Activated T-helper 1 cell treated with anti-CD3 and anti-CD28 coated beads, Interleukin-2, amount 50 U/mL, for 16 hours (primary cell): ENCODE measurements around the gene ARID2.

ENCODE experiments used
- DNase-seq, 2 donors: peaks; one replicate each; pipeline ENCODE4 v3.0.0-alpha.2; 2020; ENCODE audit warnings: low read depth in 1 of 2, low spot score in 1 of 2

ARID2 gene

DNA sequence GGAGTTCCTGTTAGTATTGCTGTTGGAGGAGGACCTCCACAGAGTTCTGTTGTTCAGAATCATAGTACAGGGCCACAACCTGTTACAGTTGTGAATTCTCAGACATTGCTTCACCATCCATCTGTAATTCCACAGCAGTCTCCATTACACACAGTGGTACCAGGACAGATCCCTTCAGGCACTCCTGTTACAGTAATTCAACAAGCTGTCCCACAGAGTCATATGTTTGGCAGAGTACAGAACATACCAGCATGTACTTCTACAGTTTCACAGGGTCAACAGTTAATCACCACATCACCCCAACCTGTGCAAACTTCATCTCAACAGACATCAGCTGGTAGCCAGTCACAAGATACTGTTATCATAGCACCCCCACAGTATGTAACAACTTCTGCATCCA, 120.8 kb downstream of the ARID2 start:
- no peak for DNase-seq

DNA sequence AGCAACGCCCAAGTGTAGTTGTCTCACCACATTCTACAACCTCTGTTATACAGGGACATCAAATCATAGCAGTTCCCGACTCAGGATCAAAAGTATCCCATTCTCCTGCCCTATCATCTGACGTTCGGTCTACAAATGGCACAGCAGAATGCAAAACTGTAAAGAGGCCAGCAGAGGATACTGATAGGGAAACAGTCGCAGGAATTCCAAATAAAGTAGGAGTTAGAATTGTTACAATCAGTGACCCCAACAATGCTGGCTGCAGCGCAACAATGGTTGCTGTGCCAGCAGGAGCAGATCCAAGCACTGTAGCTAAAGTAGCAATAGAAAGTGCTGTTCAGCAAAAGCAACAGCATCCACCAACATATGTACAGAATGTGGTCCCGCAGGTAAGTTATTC, 123.0 kb downstream of the ARID2 start:
- no peak for DNase-seq

DNA sequence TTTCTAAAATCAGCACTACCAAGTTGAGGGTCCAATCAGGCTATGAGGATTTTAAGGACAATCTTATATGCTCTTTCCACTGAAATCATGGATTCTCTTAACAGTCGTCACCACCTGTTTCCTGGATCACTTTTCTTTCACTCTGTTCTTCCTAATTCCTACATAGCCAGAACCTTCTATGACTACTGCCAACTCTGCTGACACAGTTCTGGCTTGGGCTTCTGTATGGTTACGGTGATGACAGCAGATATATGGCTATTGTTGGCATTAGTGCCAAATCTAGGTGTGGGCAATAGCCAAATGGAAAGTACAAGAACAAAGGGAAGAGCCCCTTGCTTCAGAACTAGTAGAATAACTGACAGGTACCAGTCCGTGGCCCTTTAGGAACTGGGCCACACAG, 124.0 kb downstream of the ARID2 start:
- DNase-seq = no peak

DNA sequence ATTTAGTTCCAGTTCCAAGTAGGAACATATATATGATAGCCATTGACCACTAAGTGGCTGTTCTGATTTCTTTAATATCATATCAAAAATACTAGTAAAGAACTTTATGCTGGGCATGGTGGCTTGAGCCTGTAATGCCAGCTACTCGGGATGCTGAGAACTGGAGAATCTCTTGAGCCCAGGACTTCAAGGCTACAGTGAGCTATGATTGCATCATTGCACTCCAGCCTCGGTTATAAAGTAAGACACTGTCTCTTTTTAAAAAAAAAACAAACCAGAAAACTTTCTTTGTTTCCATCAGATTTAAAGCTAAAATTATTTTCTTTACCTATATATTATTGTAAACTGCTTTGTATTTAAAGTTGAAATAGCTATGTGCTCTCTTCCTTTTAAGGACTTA, 133.8 kb downstream of the ARID2 start:
- no peak for DNase-seq

DNA sequence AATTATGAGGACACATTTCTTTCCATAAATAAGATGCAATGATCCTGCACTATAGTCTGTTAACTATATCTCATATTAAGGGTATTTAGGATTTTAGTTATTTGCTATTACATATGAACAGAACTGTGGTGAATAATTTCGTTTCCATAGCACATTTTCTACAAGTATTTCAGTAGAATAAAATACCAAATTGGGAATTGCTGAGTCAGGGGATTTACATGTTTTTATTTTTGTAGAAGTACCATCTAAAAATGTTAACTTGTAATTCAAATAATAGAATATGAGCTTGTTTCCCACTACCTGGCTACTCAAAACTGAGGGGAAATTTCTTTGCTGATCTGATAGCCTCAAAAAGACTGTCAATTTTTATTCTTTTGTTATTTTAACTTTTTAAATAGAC, 136.8 kb downstream of the ARID2 start:
- DNase-seq = no peak

DNA sequence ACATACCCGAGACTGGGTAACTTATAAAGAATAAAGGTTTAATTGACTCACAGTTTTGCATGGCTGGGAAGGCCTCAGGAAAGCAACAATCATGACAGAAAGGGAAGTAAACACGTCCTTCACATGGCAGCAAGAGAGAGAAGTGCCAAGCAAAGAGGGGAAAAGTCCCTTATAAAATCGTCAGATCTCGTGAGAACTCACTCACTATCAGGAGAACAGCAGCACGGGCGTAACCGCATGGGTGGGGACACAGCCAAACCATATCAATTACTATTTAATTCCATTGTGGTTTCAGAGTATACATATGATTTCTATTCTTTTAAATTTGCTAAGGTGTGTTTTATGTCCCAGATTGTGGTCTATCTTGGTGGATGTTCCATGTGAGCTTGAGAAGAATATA, 142.9 kb downstream of the ARID2 start:
- DNase-seq = no peak

DNA sequence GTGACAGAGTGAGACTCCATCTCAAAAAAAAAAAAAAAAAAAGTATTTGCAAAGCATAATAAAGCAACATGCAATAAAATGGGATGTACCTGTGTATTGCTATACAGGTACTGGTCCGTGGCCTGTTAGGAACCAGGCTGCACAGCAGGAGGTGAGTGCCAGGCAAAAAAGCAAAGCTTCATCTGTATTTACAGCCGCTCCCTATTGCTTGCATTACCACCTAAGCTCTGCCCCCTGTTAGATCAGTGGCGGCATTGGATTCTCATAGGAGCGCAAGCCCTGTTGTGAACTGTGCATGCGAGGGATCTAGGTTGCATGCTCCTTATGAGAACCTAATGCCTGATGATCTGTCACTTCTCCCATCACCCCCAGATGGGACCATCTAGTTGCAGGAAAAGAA, 147.6 kb downstream of the ARID2 start:
- DNase-seq = no peak

DNA sequence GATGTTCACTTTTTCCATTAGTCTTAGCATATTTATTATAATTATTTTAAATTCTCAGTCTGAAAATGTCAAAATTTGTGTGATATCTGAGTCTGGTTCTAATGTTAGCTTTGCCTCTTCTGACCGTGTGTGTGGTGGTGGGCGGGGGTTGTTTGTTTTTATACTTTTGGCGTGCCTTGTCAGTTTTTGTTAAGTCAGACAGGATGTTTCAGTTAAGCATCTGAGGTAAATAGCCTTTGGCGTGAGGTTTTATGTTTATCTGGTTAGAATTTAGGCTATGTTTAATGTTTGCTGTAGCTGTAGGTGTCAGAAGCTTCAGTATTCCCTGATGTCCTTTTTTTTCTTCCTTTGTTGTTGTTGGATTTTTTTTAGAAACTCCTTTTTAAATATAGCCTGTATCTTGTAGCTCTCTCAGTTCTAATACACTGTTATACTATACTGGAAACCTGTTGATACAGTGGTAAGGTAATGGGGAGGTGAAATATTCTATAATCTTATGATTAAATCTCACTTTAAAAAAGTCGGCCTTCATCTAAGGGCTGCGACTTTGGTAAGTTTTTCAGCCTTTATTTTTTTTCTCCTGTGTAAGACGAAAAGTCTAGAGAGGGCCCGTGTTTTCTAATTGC, 149.2 kb downstream of the ARID2 start:
- no peak for DNase-seq

DNA sequence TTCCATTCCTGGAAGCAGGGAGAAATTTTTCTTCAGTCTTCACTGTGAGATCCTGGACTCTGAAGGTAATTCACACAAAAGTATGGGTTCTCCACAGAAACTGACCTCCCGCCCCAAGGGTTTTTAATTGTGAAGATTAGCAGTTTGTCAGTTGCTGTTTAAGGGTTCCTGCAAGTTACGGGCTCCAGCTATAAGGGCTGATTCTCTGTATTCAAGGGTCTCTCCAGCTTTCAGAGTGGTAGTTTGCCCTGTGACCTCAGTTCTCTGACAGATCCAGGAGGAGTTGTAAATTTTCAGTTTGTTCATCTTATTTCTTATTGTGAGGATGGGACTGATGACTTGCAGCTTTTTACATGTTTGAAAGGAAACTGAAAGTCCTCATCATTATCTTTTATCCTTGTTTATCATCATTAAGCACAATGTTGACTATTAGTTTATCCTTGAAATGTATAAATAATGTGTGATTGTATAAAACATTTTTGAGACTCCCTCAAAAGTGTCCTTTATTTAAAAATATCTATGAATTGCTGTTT, 149.9 kb downstream of the ARID2 start:
- no peak for DNase-seq

DNA sequence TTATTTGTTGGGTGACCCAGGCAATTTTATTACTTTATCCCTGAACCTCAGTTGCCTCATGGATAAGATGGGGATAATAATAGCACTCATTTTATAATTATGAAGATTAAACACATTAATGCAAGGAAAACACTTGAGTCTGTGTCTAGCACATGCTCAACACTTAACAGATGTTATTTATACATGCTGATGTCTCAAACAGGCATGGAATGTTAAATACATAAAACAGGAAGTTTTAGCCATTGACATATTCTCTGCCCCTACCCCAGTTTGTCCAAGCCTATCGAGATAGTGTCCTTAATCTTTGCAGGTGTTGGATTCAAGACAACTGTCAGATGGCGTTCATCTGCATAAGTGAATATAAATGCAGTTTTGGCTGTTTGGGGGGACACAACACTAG, 151.0 kb downstream of the ARID2 start:
- DNase-seq = no peak

DNA sequence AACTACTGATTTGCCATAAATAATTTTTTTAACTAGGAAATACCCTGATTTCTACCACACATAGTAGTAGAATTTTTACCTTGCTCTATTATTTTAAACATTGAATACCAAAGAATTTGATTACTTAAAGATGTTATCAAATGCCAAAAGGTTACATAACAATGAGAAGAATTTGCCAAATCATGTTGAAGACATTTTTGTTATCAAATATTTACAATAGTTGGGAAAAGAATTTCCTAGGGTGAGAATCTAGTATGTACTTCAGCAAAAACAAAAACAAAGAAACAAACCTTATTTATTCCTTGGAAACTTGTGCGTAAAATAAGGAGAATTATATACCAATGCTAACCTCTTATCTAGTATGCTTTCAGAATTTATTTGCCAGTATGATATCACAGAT, 153.7 kb downstream of the ARID2 start:
- no peak for DNase-seq

DNA sequence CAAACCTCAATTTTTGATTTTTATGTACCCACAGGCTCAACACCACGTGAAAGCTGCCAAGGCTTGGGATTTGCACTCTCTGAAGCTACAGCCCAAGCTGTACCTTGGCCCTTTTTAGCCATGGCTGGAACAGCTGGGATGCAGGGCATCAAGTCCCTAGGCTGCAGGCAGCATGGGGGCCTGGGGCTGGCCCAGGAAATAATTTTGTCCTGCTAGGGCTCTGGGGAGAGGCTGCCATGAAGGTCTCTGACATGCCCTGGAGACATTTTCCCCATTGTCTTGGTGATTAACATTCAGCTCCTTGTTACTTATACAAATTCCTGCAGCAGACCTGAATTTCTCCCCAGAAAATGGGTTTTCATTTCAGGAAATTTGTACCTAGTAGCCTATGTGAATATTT, 157.2 kb downstream of the ARID2 start:
- DNase-seq = no peak

DNA sequence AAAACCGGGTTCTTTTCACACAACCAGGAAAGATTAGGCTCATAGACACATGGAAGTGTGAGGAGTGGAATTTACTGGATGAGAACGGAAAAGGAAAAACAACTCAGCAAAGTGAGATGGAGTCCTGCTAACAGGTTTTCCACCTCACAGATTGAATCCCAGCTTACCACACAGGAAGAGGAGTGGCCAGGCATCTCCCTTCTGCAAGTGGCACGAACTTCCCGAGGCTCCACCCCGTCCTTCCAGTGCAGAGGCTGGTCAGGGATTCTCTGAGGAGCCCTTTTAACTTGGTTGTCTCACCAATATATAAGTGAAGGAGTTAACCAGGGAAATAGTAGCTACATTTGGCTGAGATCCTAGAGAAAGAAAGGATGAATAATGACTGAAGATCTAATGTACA, 158.0 kb downstream of the ARID2 start:
- DNase-seq = no peak

DNA sequence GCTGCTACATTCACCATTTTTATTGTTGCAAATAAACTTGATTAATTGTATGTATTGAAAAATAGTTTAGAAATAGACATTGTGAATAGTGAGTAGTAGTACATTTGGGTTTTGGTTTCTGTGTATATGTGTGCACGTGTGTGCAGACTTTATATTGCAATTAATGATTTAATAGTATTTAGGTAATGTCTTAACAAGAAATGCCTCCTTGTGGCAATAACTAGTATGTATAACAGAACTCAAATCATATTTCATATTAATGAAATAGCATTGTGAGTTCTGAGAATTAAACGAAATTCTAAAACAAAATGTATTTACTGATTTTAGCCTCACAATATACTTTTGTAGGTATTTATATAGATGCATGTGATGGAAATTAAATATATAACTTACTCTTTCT, 160.8 kb downstream of the ARID2 start:
- DNase-seq = no peak

DNA sequence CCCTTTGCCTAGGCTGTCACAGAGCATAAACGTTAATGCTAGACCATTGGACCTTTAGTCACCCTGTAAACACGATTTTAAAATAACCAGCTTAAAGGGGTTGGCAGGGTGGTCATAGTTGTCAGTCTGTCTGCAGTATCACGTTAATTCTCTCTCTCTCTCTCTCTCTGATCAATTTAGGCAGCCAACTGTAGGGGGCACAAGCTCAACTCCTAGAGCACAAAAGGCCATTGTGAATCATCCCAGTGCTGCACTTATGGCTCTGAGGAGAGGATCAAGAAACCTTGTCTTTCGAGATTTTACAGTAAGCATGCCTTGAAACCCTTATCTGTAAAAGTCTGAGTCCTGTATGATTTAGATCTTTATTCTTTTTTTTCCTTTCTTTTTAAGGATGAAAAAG, 163.7 kb downstream of the ARID2 start:
- DNase-seq = no peak

DNA sequence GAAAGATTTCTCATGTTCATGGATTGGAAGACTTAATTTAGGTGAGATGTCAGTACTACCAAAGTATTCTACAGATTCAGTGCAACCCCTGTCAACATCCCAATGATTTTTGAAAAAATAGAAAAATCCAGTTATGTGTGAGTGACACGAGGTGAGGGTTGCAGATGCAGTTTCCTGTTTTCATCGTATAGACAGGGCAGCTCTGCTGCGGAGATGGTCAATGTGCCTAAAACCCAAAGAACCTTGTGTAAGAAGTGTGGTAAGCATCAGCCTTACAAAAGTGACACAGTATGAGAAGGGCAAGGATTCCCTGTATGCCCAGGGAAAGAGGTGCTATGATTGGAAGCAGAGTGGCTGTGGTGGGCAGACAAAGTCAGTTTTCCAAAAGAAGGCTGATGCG, 166.5 kb downstream of the ARID2 start:
- no peak for DNase-seq

DNA sequence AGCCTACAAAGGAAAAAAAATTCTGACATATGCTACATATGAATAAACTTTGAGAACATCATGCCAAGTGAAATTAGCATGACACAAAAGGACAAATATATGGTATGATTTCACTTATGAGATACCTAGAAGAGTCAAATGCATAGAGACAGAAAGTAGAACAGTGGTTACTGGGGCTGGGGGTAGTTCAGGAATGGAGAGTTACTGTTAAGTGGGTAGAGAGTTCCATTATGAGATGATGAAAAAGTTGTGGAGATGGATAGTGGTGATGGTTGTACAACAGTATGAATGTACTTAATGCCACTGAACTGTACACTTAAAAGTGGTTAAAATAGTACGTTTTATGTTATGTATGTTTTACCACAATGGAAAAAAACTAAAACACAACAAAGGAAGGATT, 168.6 kb downstream of the ARID2 start:
- DNase-seq = no peak

DNA sequence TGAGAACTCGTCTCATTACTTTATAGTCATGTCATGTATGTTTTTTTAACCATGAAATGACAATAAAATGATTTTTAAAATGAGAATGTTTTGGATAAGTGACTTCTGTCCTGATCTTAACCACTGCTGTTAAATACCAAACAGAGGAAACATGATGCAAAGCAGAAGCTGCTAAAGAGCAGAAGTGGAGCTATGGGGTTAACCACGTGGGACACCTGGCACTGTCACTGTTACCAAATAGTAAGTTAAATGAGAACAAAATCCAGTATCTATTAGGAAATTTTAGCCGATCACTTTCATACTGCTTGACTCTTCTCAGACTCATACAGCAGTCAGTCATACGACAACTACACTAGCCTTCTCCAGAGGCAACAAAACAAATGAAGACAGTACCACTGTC, 178.4 kb downstream of the ARID2 start:
- no peak for DNase-seq

DNA sequence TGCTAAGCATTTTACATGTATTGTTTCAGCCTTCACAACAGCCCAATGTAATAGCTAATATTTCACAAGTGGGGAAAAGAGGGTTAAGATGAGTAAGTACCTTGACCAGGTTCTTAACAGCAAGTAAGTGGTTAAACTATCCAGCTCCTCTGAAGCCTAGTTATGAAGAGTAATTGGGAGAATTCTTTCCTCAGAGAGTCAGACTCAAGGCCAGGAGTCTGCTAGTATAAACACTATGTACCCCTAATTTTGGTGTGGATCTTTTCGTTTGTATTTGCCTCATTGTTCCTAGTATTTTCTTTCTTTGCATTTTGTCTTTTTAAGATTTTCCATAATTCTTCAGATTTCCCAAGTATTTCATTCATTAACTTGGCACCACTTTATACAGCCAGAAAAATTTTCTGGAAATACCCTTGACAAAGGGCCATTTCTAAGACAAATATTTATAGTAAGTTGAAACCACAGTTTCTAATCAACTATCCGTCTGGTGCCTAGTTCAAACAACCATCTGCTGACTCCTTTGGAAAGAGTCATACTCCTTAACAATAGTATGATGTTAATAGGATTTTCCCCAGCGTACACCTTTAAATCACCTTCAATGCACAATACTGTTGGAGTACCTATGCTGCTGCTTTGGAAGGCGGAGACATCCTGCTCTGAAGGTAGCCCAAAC, 179.7 kb downstream of the ARID2 start:
- DNase-seq = no peak

DNA sequence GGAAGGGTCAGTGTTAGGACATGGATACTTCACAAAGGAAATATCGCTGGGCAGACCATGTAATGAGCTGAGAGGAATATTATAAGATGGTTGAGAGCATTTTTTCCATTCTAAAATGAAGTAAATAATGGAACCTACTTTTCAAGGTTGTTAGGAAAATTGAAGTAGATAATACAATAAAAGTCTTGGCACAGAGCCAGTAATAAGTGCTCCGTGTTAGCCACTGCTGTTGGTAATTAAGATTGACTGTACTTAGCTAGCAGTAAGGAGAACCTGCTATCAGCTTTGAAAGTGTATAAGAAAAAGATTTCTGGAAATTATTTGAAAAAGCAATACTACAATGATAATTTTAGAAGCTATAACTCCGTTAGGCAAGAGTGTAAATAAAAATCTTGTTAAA, 183.3 kb downstream of the ARID2 start:
- DNase-seq = no peak

DNA sequence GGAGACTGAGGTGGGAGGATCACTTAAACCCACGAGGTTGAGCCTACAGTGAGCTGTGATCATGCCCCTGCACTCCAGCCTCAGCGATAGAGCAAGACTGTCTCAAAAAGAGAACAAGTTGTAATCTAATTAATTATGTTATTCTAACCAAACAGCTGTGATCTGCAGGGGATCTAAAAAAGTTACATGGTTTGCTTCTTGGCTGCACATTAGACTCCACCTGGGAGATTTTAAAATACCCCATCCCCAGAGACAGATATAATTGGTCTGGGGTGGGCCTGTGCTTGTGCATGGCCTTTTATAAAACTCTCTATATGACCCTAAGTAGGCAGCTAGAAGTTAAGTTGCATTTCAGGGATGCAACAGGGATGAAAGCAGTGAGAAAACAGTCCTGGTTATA, 184.1 kb downstream of the ARID2 start:
- no peak for DNase-seq

DNA sequence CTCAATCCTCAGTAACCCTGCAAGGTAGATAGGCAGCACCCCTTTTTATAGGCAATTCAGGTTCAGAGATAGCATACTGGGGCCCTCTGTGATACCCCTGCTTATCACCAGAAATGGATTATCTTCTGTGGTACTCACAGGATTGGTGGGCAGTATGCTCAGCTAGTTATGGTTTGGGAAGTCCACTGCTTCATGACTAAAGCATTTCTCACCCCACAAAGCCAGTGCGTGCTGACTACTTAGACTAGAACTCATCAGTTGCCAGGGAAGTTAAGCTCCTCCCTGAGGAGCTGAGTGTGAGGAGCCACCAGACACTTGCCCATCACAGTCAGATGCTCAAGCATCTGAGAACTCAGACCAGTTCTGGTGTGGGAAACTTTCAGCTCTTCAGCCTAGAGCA, 184.6 kb downstream of the ARID2 start:
- no peak for DNase-seq

DNA sequence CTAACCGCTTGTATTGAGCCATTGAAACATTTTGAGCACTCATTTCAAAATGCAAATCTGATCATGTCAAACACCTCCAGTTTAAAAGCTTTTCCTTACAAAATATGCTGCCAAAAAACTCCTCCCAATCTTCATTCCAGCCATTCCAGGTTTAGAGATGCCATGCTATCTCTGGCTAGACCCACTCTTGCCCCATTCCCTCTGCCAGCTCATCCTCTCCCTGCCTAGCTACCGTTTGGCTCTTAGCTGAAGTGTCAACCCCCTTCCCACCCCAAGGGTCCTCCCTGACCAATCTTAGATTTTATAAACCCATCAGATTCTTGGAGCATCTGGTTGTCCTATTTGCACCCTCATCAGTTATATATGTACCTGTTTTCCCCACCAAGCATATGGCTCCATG, 185.9 kb downstream of the ARID2 start:
- no peak for DNase-seq
